K562 (cell line): ENCODE results near the gene CARD8. TPM values are rescaled to one million over a fixed set of nuclear protein-coding genes. Genes with fewer than 3 reads are reported as not detected.

ENCODE experiments used
- ATF2 ChIP-seq: sonication (generic); formaldehyde crosslinking; IDR thresholded peaks from 2 replicates; pipeline ENCODE4 v1.8.1; 2022; ENCODE audit warnings: missing genetic modification reagents
- BRCA1 ChIP-seq, 2 experiments: fragments of 450-650 bp in 1 of 2; sonication (generic) in 1 of 2; formaldehyde crosslinking in 1 of 2; IDR thresholded peaks; 2 replicates each; pipeline versions ENCODE4 v1.5.0 to v1.6.1; 2017 to 2020; ENCODE audit warnings: mild to moderate bottlenecking in 1 of 2, missing genetic modification reagents in 1 of 2
- CCAR2 ChIP-seq: fragments of 200-400 bp; formaldehyde crosslinking; IDR thresholded peaks from 2 replicates; pipeline ENCODE4 v1.6.1; 2017; ENCODE audit warnings: mild to moderate bottlenecking, low read depth, low read length
- IFI16 ChIP-seq: fragments of 250-450 bp; sonication (Bioruptor Pico); IDR thresholded peaks from 2 replicates; pipeline ENCODE4 v2.1.2; 2022; ENCODE audit warnings: mild to moderate bottlenecking, inconsistent platforms
- LEF1 ChIP-seq: fragments of 450-650 bp; IDR thresholded peaks from 2 replicates; pipeline ENCODE4 v1.6.1; 2016; ENCODE audit warnings: mild to moderate bottlenecking
- MECOM ChIP-seq: fragments of 250-450 bp; sonication (Bioruptor Pico); IDR thresholded peaks from 2 replicates; pipeline ENCODE4 v1.8.0; 2022; ENCODE audit warnings: inconsistent platforms
- MNT ChIP-seq, 2 experiments: fragments of 450-650 bp; conservative IDR thresholded peaks; 2 replicates each; pipeline ENCODE4 v1.6.1; 2017; ENCODE audit warnings: mild to moderate bottlenecking in 2 of 2, moderate library complexity in 2 of 2
- MYC ChIP-seq, 2 experiments: fragments of 250-450 bp in 1 of 2; sonication (Bioruptor Pico) in 1 of 2; IDR thresholded peaks; 2 replicates each; pipeline versions ENCODE4 v1.5.1 to v1.6.1; 2012 to 2021; ENCODE audit warnings: low read depth in 2 of 2, borderline replicate concordance in 1 of 2, improper control_type of control experiment in 1 of 2, low read length in 1 of 2, mild to moderate bottlenecking in 1 of 2, moderate library complexity in 1 of 2
- PREB ChIP-seq: sonication (generic); formaldehyde crosslinking; IDR thresholded peaks from 2 replicates; pipeline ENCODE4 v1.8.1; 2023; ENCODE audit warnings: mild to moderate bottlenecking, missing genetic modification reagents
- SAP30 ChIP-seq: fragments of 200-600 bp; sonication (generic); IDR thresholded peaks from 2 replicates; pipeline ENCODE4 v1.6.1; 2012; ENCODE audit warnings: borderline replicate concordance, low read depth, mild to moderate bottlenecking, moderate library complexity, low read length, control low read depth, inconsistent platforms; ENCODE audit not compliant: insufficient read depth, poor library complexity, severe bottlenecking
- TAF9B ChIP-seq: fragments of 450-650 bp; IDR thresholded peaks from 2 replicates; pipeline ENCODE4 v1.6.1; 2018; ENCODE audit warnings: mild to moderate bottlenecking; ENCODE audit not compliant: partially characterized antibody
- ZBTB8A ChIP-seq: fragments of 450-650 bp; IDR thresholded peaks from 2 replicates; pipeline ENCODE4 v1.6.1; 2018; ENCODE audit warnings: mild to moderate bottlenecking, moderate library complexity; ENCODE audit not compliant: partially characterized antibody
- ZNF165 ChIP-seq: fragments of 250-450 bp; sonication (Bioruptor Pico); IDR thresholded peaks from 2 replicates; pipeline ENCODE4 v1.4.0; 2020; ENCODE audit warnings: borderline replicate concordance
- ZNF589 ChIP-seq: fragments of 200-800 bp; sonication (Bioruptor generic); IDR thresholded peaks from 2 replicates; pipeline ENCODE4 v1.6.1; 2016; ENCODE audit warnings: low read depth, missing genetic modification characterization, missing compliant biosample characterization
- ZNF695 ChIP-seq: fragments of 450-650 bp; formaldehyde crosslinking; IDR thresholded peaks from 2 replicates; pipeline ENCODE4 v1.4.0; 2020; ENCODE audit warnings: mild to moderate bottlenecking, moderate library complexity
- ZNF717 ChIP-seq: fragments of 250-450 bp; sonication (Bioruptor Pico); IDR thresholded peaks from 2 replicates; pipeline ENCODE4 v1.5.0; 2021
- polyA plus RNA-seq, 8 experiments: library from polyadenylated mRNA; depleted of rRNA in 4 of 8; stranded (reverse) in 5 of 8; unstranded in 3 of 8; fragments of >200 nt; fragmentation: Nextera tagmentation in 2 of 8; fragmentation: Illumina TruSeq in 1 of 8; extraction: Ambion mirVana in 2 of 8; extraction: Trizol in 1 of 8; gene quantifications; 2 replicates each; pipeline versions ENCODE4 v1.2.1 to v1.2.3, GENCODE V29; 2011 to 2014; ENCODE audit warnings: inconsistent platforms in 1 of 8, missing spikeins in 1 of 8
- total RNA-seq, 7 experiments: library from RNA; depleted of rRNA in 6 of 7; stranded (reverse); fragments of >200 nt in 6 of 7; fragmentation: Illumina TruSeq in 2 of 7; extraction: Trizol in 2 of 7; gene quantifications; 2 replicates each; pipeline versions ENCODE4 v1.2.1 to v1.2.3, GENCODE V29; 2011 to 2021; ENCODE audit warnings: low replicate concordance in 1 of 7

Gene CARD8
- total and polyA plus RNA-seq, 9 of the 15 experiments (the other 6 are each of a cell fraction or from before 2014, with no cell fraction given): 11.5 to 26.4 (median 20.8) TPM

GRCh38 chr19:48203794-48204628 is 51.7 kb downstream of the CARD8 start (continued):
- TF ChIP-seq ATF2 (CRISPR knock-in tag): no peak
- no peak for TF ChIP-seq IFI16
- TF ChIP-seq BRCA1 (IDR thresholded peaks at IDR 0.05): no peak
- no peak for TF ChIP-seq BRCA1 (CRISPR knock-in tag; IDR thresholded peaks at IDR 0.05)
- no peak for TF ChIP-seq ZNF695 (CRISPR knock-in tag)
- TF ChIP-seq SAP30: no peak
- TF ChIP-seq CCAR2: no peak
- no peak for TF ChIP-seq ZNF589 (CRISPR knock-in tag)
- TF ChIP-seq MYC (IDR thresholded peaks at IDR 0.05; ENCODE audit: low read depth, low read length): no peak; the same call in 1 of the 2 replicates
- no peak for TF ChIP-seq MYC (CRISPR knock-in tag; IDR thresholded peaks at IDR 0.05; ENCODE audit: borderline replicate concordance, low read depth)
- TF ChIP-seq PREB (CRISPR knock-in tag): 0 out of 2 replicates have a peak, but pooled peaks have one; percentile 31
- TF ChIP-seq LEF1: no peak
- TF ChIP-seq ZBTB8A: no peak
- peak; percentile 17 for TF ChIP-seq TAF9B
- no peak for TF ChIP-seq MECOM (CRISPR knock-in tag)
- TF ChIP-seq MNT (conservative IDR thresholded peaks at IDR 0.05): no peak; a peak in 1 of 4 replicates
- no peak for TF ChIP-seq ZNF165 (CRISPR knock-in tag)
- TF ChIP-seq ZNF717 (CRISPR knock-in tag): 0 out of 2 replicates have a peak, but pooled peaks have one; percentile 52
